Brain microvascular endothelial cell (primary cell): ENCODE measurements around the gene SLC19A1.

ENCODE experiments used
- DNase-seq: peaks from one replicate; pipeline ENCODE4 v3.0.0-alpha.2; 2020
- H3K27ac ChIP-seq: fragments of 250-450 bp; sonication (Bioruptor Pico); 2 replicates; pipeline ENCODE4 v1.5.1; 2020; ENCODE audit warnings: mild to moderate bottlenecking, moderate library complexity
- H3K27me3 ChIP-seq: fragments of 250-450 bp; sonication (Bioruptor Pico); replicated peaks from 2 replicates; pipeline ENCODE4 v1.5.1; 2020; ENCODE audit warnings: mild to moderate bottlenecking
- H3K36me3 ChIP-seq: fragments of 250-450 bp; sonication (Bioruptor Pico); replicated peaks from 2 replicates; pipeline ENCODE4 v1.5.1; 2020; ENCODE audit warnings: mild to moderate bottlenecking
- H3K4me3 ChIP-seq: 2 replicates; pipeline ENCODE4 v1.5.1; 2011; ENCODE audit warnings: low read depth, mild to moderate bottlenecking, control low read depth, low read length, moderate library complexity
- in situ Hi-C: cut with HindIII; loops from 2 replicates; pipeline ENCODE4 v1.10.0; 2017; ENCODE audit warnings: low sequenced_read_pairs, low pct_ligation_motif_present
- TF ChIP-seq, protein P1 (sequence below): IDR thresholded peaks from 2 replicates; pipeline ENCODE4 v1.5.1; 2011; ENCODE audit warnings: low read depth, mild to moderate bottlenecking, moderate library complexity, low read length, control low read depth, inconsistent platforms; ENCODE audit errors: missing control alignments

Gene SLC19A1

DNA sequence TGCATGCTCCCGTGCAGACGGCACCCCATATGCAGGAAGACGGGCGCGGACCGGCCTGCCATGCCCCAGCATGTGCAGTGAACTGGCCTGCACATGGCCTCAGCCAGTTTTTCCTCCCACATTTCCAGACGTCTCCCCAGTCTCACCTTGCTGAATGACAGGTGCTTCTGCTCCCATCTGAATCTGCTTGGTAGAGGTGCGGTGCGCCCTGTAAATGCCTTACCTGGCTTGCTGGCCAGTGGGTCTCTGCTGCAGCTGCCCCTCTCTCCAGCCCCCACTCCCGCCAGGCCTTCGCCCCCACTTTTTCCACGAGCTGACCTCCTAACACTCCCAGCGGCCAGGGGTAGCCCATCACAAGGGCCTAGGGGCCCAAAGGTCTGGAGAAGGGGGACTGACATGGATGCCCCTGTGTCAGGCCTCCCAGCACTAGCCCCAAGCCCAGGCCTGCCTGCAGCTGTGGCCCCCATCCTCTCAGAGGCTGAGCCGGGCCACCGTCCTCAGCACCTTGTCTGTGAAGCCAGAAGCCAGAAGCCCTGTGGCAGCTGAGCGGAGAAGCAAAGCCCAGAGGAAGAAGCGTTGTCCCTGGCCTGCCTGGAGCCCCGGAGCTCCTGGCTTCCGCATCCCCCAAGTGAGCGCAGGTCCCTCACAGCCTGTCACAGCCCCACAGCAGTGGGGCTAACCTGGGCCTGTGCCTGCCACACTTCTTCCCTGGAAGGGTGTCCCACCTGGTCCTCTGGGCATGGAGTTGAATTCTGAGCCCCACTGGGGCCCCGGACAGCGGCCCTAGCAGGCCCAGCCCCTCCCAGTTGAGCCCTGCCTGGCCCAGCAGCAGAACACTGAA lies 3.7 kb upstream of the SLC19A1 start:
- no peak for DNase-seq
- Histone ChIP-seq H3K27me3 (no peaks in the 10 kb centered on the region), H3K4me3 (no peak overlapping the region), H3K36me3 (no peaks in the 10 kb centered on the region), H3K27ac (no peak overlapping the region)
- TF ChIP-seq, protein P1, sequence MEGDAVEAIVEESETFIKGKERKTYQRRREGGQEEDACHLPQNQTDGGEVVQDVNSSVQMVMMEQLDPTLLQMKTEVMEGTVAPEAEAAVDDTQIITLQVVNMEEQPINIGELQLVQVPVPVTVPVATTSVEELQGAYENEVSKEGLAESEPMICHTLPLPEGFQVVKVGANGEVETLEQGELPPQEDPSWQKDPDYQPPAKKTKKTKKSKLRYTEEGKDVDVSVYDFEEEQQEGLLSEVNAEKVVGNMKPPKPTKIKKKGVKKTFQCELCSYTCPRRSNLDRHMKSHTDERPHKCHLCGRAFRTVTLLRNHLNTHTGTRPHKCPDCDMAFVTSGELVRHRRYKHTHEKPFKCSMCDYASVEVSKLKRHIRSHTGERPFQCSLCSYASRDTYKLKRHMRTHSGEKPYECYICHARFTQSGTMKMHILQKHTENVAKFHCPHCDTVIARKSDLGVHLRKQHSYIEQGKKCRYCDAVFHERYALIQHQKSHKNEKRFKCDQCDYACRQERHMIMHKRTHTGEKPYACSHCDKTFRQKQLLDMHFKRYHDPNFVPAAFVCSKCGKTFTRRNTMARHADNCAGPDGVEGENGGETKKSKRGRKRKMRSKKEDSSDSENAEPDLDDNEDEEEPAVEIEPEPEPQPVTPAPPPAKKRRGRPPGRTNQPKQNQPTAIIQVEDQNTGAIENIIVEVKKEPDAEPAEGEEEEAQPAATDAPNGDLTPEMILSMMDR: no peak
- in situ Hi-C loops: no loop called here

- H3K36me3 ChIP-seq: no peaks in the 10 kb centered on the region
- H3K27me3 ChIP-seq: no peaks in the 10 kb centered on the region
- DNase-seq: no peak
- no peak overlapping the region for H3K4me3 ChIP-seq
- H3K27ac ChIP-seq: no peak overlapping the region
- TF ChIP-seq, protein P1: no peak
- in situ Hi-C loops: no loop called here
Measured at GRCh38 chr21:45545236-45545570, 3.0 kb upstream of the SLC19A1 start.

GRCh38 chr21:45544449-45545235 lies 2.4 kb upstream of the SLC19A1 start:
- Histone ChIP-seq H3K36me3 (no peaks in the 10 kb centered on the region), H3K27ac (no peak overlapping the region), H3K27me3 (no peaks in the 10 kb centered on the region), H3K4me3 (no peak overlapping the region)
- TF ChIP-seq, protein P1: no peak
- DNase-seq: no peak
- in situ Hi-C loops: no loop called here

DNA sequence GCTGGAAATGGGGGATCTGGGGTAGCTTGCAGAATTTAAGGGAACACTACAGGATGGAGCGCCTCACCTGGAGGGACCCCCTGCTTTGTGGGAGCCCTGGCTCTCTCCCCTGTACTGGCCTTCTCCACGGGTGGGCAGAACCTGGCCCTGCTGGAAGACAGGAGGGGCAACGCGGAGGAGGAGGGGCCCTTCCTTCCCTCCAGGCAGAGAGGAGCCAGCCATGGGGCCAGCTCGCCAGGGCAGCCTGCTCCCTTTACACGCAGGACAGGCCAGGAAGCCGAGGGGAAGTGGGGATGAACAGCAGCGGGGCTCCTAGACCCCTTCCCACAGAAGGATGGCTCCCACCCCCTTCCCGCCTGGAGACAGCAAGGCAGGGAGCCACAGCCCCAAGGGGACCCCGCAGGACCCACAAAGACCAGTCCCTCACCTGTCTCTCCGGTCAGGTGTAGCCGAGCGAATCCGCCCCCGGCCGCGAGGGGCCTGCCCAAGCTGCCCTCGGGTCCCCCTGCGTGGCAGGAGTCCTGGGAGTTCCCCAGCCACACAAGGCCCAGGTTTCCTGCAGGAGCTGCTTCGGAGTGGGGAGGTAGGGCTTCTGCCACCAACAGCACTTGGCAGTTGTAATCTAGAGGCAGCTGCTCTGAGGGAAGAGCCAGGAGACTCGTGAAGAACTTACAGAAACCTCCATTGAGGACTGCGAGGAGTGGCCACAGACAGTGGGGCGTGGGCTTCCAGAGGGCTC lies 1.6 kb upstream of the SLC19A1 start:
- in situ Hi-C loops: no loop called here
- no peak for DNase-seq
- H3K4me3 ChIP-seq: no peak overlapping the region
- no peaks in the 10 kb centered on the region for H3K36me3 ChIP-seq
- no peak overlapping the region for H3K27ac ChIP-seq
- H3K27me3 ChIP-seq: no peaks in the 10 kb centered on the region
- TF ChIP-seq, protein P1: no peak

DNA sequence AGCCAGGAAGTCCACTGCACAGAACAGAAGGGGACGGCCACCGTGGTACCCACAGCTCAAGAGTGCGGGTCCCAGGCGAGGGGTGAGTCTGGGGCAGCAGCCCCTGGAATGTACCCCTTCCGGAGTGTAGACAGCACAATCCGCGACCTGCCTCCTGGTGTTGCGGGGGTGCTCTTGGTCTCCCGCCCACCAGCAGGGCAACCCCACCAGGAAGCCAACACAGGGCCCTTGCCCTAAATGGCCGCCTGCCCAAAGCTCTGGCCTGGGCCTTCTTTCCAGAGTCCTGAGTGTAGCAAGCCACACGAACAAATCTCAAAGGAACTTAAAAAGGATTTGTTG lies 1.1 kb upstream of the SLC19A1 start:
- Histone ChIP-seq H3K4me3 (no peak overlapping the region), H3K27ac (no peak overlapping the region), H3K27me3 (no peaks in the 10 kb centered on the region), H3K36me3 (no peaks in the 10 kb centered on the region)
- in situ Hi-C loops: no loop called here
- no peak for DNase-seq
- TF ChIP-seq, protein P1: no peak
